SK-N-DZ (cell line): ENCODE data around the gene POR. TPM values are rescaled to one million over a fixed set of nuclear protein-coding genes. Genes with fewer than 3 reads are reported as not detected.
"Not testable (repeated sequence)": the region's sequence is repeated elsewhere in the genome, so short reads cannot be mapped to it uniquely, and the experiment has no call there.

ENCODE experiments used
- DNase-seq: peaks from one replicate; pipeline ENCODE4 v3.0.0-alpha.2; 2015; ENCODE audit warnings: low spot score
- polyA plus RNA-seq, 2 experiments: library from polyadenylated mRNA; depleted of rRNA; stranded (reverse); fragments of >200 nt; gene quantifications; 2 replicates each; pipeline ENCODE4 v1.2.3, GENCODE V29; 2014

The POR gene
- 69.4 and 75.5 TPM in 2 replicates for polyA plus RNA-seq (2014; cell fraction: cytosol; rRNA removed)
- polyA plus RNA-seq (2014; cell fraction: nucleus; rRNA removed): 98.1 and 107 TPM in 2 replicates

GRCh38 chr7:75914655-75915415 is at the start of gene POR:
TSS of gene POR (plus strand) at chr7:75915155. CDS start at chr7:75954002, 38,847 bp downstream.
- peak; percentile 89 for DNase-seq

DNA sequence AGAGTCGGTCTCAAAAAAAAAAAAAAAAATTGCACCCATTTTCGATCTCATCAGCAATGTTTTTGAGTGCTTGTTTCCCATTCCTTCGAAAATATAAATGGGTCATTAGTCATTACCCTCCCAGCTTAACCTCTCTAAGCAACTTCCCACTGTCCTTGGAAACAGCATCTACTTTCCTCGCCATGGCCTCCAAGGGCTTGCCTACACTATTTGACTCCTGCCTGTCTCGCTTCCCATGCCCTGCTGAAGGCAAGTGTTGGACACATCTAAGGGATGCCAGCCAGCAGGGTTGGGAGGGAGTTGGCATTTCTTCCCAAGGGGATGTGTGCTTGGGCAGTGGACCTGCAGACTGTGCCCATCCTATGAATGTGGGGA is 48.9 kb upstream of the POR start:
- DNase-seq: no peak

GRCh38 chr7:75866489-75867389 is 48.2 kb upstream of the POR start:
- DNase-seq: peak; percentile 70

DNA sequence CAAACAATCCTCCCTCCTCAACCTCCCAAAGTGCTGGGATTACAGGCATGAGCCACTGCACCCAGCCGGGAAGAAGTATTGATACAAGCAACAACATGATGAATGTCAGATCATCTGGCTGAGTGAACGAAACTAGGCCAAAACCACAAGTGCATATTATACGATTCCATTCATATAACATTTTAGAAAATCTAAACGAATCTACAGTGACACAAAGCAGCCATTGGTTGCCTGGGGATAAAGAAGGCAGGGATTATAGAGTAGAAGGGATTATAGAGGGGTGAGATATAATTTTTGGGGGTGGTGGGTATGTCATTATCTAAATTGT is 47.6 kb upstream of the POR start:
- no peak for DNase-seq

- no peak for DNase-seq
Observed at GRCh38 chr7:75868153-75868552, 46.8 kb upstream of the POR start.

- no peak for DNase-seq
Observed at GRCh38 chr7:75869776-75870379, 45.1 kb upstream of the POR start.

- no peak for DNase-seq
Observed at GRCh38 chr7:75870557-75871161, 44.3 kb upstream of the POR start.

- no peak for DNase-seq
Observed at GRCh38 chr7:75872073-75872782, 42.7 kb upstream of the POR start.

DNA sequence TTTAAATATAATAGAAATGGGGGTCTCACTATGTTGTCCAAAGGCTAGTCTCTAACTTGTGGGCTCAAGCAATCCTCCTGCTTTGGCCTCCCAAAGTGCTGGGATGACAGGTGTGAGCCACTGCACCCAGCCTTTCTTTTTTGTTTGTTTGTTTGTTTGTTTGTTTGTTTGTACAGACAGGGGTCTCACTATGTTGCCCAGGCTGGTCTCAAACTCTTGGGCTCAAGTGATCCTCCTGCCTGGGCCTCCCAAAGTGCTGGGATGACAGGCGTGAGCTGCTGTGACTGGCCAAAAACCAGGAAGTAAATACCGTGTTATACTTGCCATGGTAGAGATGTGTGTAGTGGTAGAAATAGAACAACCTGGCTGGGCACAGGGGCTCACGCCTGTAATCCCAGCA is 40.8 kb upstream of the POR start:
- not testable (repeated sequence) for DNase-seq

GRCh38 chr7:75875113-75876080 is 39.6 kb upstream of the POR start:
- DNase-seq: no peak

- DNase-seq: no peak
Observed at GRCh38 chr7:75876126-75876881, 38.7 kb upstream of the POR start.

GRCh38 chr7:75878312-75878768 is 36.6 kb upstream of the POR start:
- no peak for DNase-seq

- DNase-seq: peak; percentile 93
Observed at GRCh38 chr7:75878769-75879611, 36.0 kb upstream of the POR start, which contains the start of gene RHBDD2. TSS of gene RHBDD2 (plus strand) at chr7:75879034. CDS start at chr7:75879083, 49 bp downstream.

- peak; percentile 25 for DNase-seq
Observed at GRCh38 chr7:75879771-75880184, 35.2 kb upstream of the POR start.

DNA sequence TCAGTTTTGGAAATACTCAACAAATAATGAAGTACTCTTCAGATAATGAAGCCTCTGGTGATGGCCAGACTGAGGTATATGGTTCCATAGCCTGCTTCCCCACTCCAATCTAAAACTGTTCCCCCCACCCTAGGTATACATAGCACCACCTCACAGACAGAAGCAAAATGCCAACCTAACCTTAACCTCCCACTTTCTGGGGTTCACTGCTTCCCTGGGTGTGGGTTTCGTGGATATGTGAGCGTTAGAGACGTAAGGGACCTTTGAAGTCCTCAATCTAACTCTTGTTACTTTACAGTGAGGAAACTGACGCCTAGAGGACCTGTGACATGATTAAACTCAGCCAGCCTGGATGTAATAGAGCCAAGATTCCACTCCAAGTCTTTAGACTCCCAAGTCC is 34.7 kb upstream of the POR start:
- DNase-seq: no peak

GRCh38 chr7:75881436-75882095 is 33.4 kb upstream of the POR start:
- DNase-seq: no peak

DNA sequence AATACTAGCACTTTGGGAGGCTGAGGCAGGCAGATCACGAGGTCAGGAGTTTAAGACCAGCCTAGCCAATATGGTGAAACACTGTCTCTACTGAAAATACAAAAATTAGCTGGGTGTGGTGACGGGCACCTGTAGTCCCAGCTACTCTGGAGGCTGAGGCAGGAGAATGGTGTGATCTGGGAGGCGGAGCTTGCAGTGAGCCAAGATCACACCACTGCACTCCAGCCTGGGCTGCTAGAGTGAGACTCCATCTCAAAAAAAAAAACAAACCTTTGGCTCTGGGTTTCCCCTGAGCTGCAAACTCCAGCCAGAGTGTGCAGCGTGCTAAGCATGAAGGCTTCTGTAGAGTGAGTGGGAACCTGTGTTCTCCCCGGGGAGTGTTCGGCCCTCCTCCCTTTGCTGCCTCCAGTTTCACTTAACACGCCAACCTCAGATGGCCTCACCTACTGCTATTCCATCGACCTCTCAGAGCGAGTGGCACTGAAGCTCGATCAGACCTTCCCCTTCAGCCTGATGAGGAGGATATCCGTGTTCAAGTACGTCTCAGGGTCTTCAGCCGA is 31.6 kb upstream of the POR start:
- DNase-seq: not testable (repeated sequence)
